K562 (cell line): ENCODE data around the gene CTIF. TPM values are rescaled to one million over a fixed set of nuclear protein-coding genes. Genes with fewer than 3 reads are reported as not detected.

Source experiments
- ARNT ChIP-seq, 2 experiments: fragments of 450-650 bp; IDR thresholded peaks; 2 replicates each; pipeline ENCODE4 v1.6.1; 2016; ENCODE audit warnings: mild to moderate bottlenecking in 1 of 2
- E2F5 ChIP-seq: sonication (generic); formaldehyde crosslinking; IDR thresholded peaks from 2 replicates; pipeline ENCODE4 v1.8.0; 2022; ENCODE audit warnings: mild to moderate bottlenecking, missing genetic modification reagents
- EWSR1 ChIP-seq: fragments of 450-650 bp; IDR thresholded peaks from 2 replicates; pipeline ENCODE4 v1.6.1; 2018; ENCODE audit warnings: borderline replicate concordance, mild to moderate bottlenecking, low read depth, moderate library complexity; ENCODE audit not compliant: partially characterized antibody
- JUND ChIP-seq, 2 experiments: IDR thresholded peaks; 2 replicates in 1 of 2; 3 replicates in 1 of 2; pipeline ENCODE4 v1.6.1; 2011; ENCODE audit warnings: borderline replicate concordance in 2 of 2, low read depth in 2 of 2, low read length in 2 of 2, improper control_type of control experiment in 1 of 2, missing biosample characterization in 1 of 2, missing genetic modification characterization in 1 of 2, missing genetic modification reagents in 1 of 2
- MCM7 ChIP-seq, 2 experiments: fragments of 450-650 bp; IDR thresholded peaks; 2 replicates each; pipeline ENCODE4 v1.6.1; 2016 to 2018
- POLR3A ChIP-seq: IDR thresholded peaks from 2 replicates; pipeline ENCODE4 v1.6.1; 2011; ENCODE audit warnings: borderline replicate concordance, mild to moderate bottlenecking, moderate library complexity; ENCODE audit not compliant: insufficient read length, insufficient read depth; ENCODE audit errors: extremely low read depth
- SLC30A9 ChIP-seq: fragments of 250-450 bp; sonication (Bioruptor Pico); IDR thresholded peaks from 2 replicates; pipeline ENCODE4 v1.8.0; 2022; ENCODE audit warnings: mild to moderate bottlenecking, moderate library complexity
- STAT6 ChIP-seq: sonication (generic); formaldehyde crosslinking; IDR thresholded peaks from 2 replicates; pipeline ENCODE4 v1.8.1; 2023; ENCODE audit warnings: mild to moderate bottlenecking, missing genetic modification reagents
- XRCC4 ChIP-seq: IDR thresholded peaks from one replicate; pipeline ENCODE4 v1.6.1; 2011; ENCODE audit not compliant: insufficient read depth, insufficient read length; ENCODE audit errors: extremely low read depth
- ZMIZ1 ChIP-seq, 2 experiments: fragments of 150-350 bp in 1 of 2; IDR thresholded peaks; 2 replicates each; pipeline ENCODE4 v1.6.1; 2012 to 2016; ENCODE audit warnings: low read depth in 2 of 2, low read length in 2 of 2, mild to moderate bottlenecking in 1 of 2, moderate library complexity in 1 of 2
- ZNF551 ChIP-seq: fragments of 250-450 bp; sonication (Bioruptor Pico); IDR thresholded peaks from 2 replicates; pipeline ENCODE4 v1.5.0; 2021; ENCODE audit warnings: mild to moderate bottlenecking, moderate library complexity
- polyA plus RNA-seq, 8 experiments: library from polyadenylated mRNA; depleted of rRNA in 4 of 8; stranded (reverse) in 5 of 8; unstranded in 3 of 8; fragments of >200 nt; fragmentation: Nextera tagmentation in 2 of 8; fragmentation: Illumina TruSeq in 1 of 8; extraction: Ambion mirVana in 2 of 8; extraction: Trizol in 1 of 8; gene quantifications; 2 replicates each; pipeline versions ENCODE4 v1.2.1 to v1.2.3, GENCODE V29; 2011 to 2014; ENCODE audit warnings: inconsistent platforms in 1 of 8, missing spikeins in 1 of 8
- total RNA-seq, 7 experiments: library from RNA; depleted of rRNA in 6 of 7; stranded (reverse); fragments of >200 nt in 6 of 7; fragmentation: Illumina TruSeq in 2 of 7; extraction: Trizol in 2 of 7; gene quantifications; 2 replicates each; pipeline versions ENCODE4 v1.2.1 to v1.2.3, GENCODE V29; 2011 to 2021; ENCODE audit warnings: low replicate concordance in 1 of 7

CTIF gene
- total and polyA plus RNA-seq, 9 of the 15 experiments (the other 6 are each of a cell fraction or from before 2014, with no cell fraction given), result 0.17 to 11.5 (median 2.2) TPM

- TF ChIP-seq ZMIZ1 (IDR thresholded peaks at IDR 0.05; ENCODE audit: low read depth in 2 of 2, low read length in 2 of 2) (peak in 1 of 2 experiments; percentile 69; a peak in 1 of 4 replicates), EWSR1 (no peak), JUND (IDR thresholded peaks at IDR 0.05; ENCODE audit: borderline replicate concordance, low read depth, low read length) (no peak), JUND (tag; IDR thresholded peaks at IDR 0.05; ENCODE audit: borderline replicate concordance, low read depth, low read length) (no peak; the same call in 2 of the 3 replicates), ZNF551 (no peak), STAT6 (no peak), ARNT (IDR thresholded peaks at IDR 0.05) (peak in 1 of 2 experiments; percentile 60; a peak in 1 of 4 replicates), XRCC4 (no peak), POLR3A (no peak), E2F5 (no peak), SLC30A9 (CRISPR knock-in tag) (no peak), MCM7 (IDR thresholded peaks at IDR 0.05) (no peak)
Measured at GRCh38 chr18:48828691-48829442, 290.0 kb downstream of the CTIF start (continued).
